ENCODE measurements around the gene MATN1.

- TF ChIP-seq CTCF (IDR thresholded peaks at IDR 0.05; ENCODE audit: poor library complexity, severe bottlenecking) (no peak), EZH2 (IDR thresholded peaks at IDR 0.05; ENCODE audit: borderline replicate concordance, insufficient read depth, low read length, poor library complexity, severe bottlenecking) (no peak)
Observed at GRCh38 chr1:30729901-30730300, 6.5 kb upstream of the MATN1 start.

Measured in neural cell (in vitro differentiated cells).